Activated naive CD8-positive, alpha-beta T cell treated with anti-CD3 and anti-CD28 coated beads, Interleukin-2, amount 50 U/mL, for 16 hours (primary cell): Measurements from ENCODE around the gene NDUFB8.
"Not testable (repeated sequence)": the region's sequence is repeated elsewhere in the genome, so short reads cannot be mapped to it uniquely, and the experiment has no call there.

Source experiments
- DNase-seq: peaks from one replicate; pipeline ENCODE4 v3.0.0-alpha.2; 2020; ENCODE audit warnings: low read depth, low spot score

NDUFB8 gene

DNA sequence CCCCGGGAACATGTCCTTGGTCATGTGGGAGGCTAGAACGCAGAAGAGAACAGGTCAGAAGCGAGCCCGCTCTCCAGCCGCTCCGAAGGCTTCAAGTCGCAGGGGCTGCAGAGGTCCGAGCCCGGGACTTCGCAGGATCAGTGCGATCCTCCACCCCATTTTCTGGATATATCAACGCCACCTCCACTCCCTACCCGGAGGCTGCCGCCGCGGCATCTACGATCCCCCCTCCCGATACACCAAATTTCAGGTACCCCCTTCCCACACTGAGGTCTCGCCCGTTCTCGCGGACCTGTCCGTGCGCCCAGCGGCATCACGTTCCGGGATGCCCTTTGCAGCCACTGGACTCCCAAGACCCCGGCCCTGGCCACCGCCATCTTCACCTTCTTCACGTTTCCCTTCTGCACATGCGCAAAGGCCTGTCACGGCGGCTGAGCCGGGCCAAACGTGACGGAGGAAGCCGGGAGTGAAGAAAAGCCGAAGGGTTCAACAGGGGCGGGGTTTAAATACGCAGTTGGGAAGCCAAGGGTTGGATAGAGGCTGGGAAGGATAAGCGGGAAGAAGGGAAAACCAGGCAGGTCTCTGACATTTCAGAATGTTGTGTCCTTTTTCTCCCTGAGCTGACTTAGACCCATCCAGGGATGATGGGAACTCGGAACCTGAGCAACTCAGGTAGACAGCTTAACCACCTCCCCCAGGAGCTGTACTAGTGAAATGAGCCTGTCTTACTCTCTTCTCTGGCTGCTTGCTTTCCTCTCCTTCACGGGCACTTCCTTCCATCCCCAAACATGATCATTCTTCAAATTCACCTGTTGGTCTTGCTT, at the start of gene NDUFB8:
Gene NDUFB8, minus strand, starts transcription at position 397 of the 824 bp plus-strand sequence. Its CDS starts 20 bp downstream, at position 377.
- DNase-seq, result peak; percentile 63

GRCh38 chr10:100576282-100576635, 46.6 kb upstream of the NDUFB8 start:
- no peak for DNase-seq

DNA sequence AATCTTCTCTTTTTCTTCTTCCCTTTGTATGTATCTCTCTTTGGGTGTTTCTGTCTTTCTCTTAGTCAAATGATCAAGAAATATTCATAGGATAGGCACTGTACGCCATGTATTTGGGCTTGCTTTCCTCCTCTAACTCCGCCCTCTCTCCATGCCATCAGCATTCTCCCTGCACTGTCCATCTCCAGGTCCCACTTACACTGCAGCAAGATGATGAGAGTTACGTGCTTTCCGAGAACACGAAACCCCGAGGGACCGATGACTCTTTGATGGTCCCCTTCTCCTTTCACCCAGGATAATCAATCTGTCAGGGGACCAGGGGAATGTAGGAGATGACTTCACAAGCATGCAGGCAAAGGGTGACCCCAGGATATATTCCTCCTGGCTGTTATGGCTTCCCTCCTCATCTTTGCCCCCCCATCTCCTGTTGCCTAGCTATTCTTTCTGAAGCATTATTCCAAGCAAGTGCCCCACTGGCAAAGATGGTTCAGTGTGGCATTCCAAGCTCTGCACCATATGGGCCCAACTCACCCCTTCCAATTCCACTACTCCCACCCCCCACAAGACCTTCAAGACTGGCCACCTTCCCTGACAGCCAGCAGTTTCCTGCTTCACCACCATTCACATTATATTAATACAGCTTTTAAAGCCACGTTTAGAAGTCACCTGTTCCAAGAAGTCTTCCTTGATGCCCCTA, 46.1 kb upstream of the NDUFB8 start:
- no peak for DNase-seq

- DNase-seq, result not testable (repeated sequence)
These were observed 45.5 kb upstream of the NDUFB8 start for GRCh38 chr10:100575146-100575545.

GRCh38 chr10:100571084-100571856, 41.6 kb upstream of the NDUFB8 start:
- DNase-seq, result no peak

GRCh38 chr10:100570506-100570905, 40.8 kb upstream of the NDUFB8 start:
- no peak for DNase-seq

- no peak for DNase-seq
These were observed 40.2 kb upstream of the NDUFB8 start for GRCh38 chr10:100569687-100570481.

DNA sequence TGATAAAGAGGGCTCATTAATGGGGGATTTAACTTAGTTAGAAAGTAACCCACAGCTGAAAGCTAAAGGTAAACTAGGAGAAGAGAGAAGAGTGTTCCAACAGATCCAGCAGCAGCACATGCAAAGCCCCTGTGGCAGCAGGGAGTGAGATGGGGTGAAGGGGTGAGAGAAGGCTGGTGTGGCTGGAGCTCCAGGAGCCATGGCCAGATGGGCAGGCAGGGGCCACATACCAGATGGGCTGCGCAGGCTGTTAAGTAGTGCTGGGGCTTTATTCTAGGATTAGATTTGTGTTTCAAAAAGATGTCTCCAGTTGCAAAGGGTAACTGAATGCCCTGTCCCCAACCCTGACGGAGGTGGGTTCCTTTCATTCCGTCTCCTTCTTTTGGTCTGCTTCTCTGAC, 39.2 kb upstream of the NDUFB8 start:
- DNase-seq, result no peak

DNA sequence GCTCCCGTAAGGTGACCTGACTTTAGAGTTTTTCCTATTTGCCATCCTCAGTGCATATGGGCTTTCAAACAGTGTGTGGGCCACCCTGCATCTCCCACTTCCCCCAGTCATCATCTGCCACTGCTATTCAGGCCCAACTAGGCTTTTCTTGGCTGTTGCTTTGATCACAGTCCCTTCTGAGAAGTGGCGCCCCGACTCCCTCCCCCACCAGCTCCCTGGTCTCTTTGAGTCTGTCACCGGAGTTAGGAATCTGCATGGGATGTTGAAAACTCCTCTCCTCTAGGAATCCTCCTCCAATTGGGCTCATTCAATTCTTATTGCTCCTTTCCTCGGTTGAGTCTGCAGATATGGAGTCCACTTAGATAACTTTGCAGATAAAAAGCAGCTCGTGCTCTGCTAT, 38.2 kb upstream of the NDUFB8 start:
- no peak for DNase-seq

DNA sequence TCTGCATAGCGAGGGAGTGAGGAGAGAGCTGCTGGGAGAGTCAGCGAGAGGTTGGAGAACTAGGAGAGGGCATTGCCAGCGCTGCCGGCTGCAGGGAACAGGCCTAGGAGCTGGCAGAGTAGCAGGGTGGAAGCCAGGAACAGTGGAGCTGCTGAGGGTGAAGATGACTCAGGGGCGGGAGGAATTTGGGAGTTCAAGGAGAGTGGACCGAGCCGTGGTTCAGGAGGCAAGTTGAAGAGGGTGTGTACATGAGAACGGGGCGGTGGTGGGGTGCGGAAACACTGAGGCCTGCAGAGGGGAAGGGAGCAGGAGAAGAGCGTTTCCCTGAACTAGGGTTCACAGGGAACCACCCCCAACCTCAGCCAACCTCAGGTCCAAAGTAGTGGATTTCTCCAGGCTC, 37.6 kb upstream of the NDUFB8 start:
- no peak for DNase-seq

DNA sequence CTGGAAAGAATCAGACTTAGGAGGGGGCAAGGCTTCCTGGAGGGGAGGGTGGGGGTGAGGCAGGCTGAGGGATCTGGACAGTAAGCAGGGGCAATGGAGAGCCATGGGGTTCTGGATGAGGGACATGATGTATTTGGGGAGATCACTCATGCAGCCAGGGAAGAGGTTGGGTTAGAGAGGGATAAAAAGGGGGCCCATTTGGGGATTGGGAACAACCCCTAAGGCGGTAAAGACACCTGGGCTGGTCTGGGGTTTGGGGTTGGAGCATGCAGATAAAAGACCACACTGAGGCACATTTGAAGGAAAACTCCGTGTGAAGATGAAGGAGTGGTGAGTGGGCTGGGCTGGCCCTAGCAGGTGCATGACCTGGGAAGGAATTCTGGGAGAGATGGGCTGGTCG, 36.9 kb upstream of the NDUFB8 start:
- no peak for DNase-seq

DNA sequence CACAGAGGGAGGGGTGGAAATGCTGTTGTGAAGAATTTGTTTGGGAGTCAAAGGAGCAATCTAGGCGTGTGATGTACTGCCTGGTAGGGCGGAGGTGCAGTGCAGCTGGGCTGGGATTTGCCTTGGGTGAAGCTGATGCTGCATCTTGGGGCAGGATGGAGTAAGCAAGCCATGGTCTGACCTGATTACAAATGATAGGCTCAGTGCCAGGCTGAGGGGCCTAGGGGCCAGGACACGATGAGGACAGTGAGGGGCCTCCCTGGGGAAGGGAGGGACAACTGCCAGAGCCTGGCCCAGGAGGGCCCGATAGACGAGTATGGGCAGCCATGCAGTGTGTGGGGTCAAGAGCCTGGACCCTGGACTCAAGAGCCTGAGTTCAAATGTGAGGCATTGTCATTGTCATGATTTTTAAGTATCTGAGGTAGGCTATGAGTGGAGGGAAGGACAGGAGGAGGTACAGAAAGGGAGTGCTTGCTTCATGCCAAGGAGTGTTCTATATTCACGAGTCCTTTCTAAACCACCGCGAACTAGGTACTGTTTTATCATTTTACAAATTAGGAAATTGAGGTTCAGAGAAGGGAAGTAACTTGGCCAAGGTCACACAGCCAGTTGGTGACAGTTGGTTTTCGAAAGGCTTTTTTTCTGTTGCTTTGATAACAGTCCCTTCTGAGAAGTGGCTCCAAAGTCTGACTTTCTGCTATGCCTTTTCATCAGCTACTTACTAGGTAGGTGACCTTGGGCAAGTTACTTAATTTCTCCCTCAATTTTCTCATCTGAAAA, 35.7 kb upstream of the NDUFB8 start:
- no peak for DNase-seq

DNA sequence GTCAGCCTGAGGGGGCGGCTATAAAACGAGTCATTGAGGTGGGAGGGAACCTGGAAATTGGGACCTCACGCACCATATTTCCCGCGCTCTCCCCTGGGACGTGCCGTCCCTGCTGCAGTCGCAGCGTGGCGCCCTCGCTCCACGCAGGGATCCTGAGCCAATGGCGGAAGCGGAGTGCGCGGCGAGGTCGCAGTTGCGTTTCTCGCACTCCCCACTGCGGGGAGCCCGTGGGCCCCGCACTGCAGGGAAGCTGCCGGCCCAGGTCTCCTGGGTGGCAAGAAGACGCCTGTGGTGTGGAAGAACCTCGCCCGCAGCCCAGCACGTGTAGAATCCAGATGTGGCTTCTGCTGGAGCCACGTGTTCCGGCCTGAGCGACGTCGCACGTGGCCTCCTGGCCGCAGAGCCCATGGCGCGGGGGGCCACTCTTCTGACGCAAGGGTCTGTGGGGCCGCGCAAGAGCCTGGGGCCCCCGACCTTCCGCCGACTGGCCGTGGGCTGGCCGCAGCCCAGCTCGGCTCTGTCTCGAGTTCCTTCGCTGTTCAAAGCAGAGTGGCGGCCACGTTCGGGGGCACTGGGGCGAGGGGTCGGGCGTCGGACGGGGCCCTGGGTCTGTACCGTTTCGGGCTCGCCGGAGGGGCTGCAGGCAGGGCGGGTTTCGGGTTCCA, 32.5 kb upstream of the NDUFB8 start:
- peak; percentile 54 for DNase-seq

DNA sequence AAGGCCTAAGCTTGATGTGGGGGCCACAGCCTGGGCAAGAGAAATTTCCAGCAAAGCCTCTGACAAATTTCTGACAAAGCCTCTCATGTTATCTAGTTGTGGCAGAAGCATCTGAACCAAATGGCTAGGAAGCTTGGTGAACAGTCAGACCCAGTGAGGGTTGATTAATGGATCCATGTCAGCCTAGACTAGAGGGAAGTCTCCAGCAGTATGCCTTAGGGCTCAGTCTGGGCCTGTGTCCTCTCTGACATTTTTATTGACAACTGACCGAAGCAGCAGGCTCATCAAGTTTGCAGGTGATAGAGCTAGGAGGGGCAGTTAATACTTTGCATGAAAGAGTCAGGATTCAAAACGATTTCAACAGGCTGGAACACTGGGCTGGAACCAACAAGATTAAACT, 31.3 kb upstream of the NDUFB8 start:
- no peak for DNase-seq

GRCh38 chr10:100560248-100560647, 30.6 kb upstream of the NDUFB8 start:
- no peak for DNase-seq

- no peak for DNase-seq
These were observed 25.2 kb upstream of the NDUFB8 start for GRCh38 chr10:100554902-100555301.

- no peak for DNase-seq
These were observed 24.3 kb upstream of the NDUFB8 start for GRCh38 chr10:100553929-100554328.

GRCh38 chr10:100551738-100552137, 22.1 kb upstream of the NDUFB8 start:
- no peak for DNase-seq

- DNase-seq, result no peak
These were observed 21.5 kb upstream of the NDUFB8 start for GRCh38 chr10:100551196-100551595.

DNA sequence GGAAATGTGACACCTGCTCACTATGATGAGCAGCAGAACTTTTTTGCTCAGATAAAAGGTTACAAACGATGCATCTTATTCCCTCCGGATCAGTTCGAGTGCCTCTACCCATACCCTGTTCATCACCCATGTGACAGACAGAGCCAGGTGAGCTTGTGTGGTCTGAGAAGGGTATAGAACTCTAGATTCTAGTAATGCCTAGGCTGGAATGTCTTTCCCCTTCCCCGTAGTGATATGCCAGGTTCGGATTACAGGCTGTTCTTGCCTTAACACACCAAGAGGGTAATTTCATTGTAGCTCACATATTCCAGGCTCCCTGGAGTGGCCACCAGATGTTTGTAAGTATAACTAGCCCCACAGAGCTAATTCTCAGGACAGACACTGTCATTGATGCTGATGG, 15.3 kb upstream of the NDUFB8 start:
- DNase-seq, result no peak
